SK-N-SH (cell line): ENCODE data around the gene PILRB. TPM values are rescaled to one million over a fixed set of nuclear protein-coding genes. Genes with fewer than 3 reads are reported as not detected.
"Not testable (repeated sequence)": the region's sequence is repeated elsewhere in the genome, so short reads cannot be mapped to it uniquely, and the experiment has no call there.

Source experiments
- CTCF ChIA-PET: fragments of 300-600, 350-600 bp; formaldehyde crosslinking; extraction: SDS; loops from one replicate; lab custom pipeline; 2021; lab: Yijun Ruan, JAX
- POLR2A ChIA-PET: fragments of 350-600 bp; sonication (Branson Sonifier 250); formaldehyde crosslinking; extraction: SDS; loops from one replicate; lab custom pipeline; 2020; ENCODE audit warnings: antibody characterized with exemption, inconsistent platforms; lab: Yijun Ruan, JAX
- DNase-seq: peaks from one replicate; pipeline ENCODE4 v3.0.0; 2012
- H2AFZ ChIP-seq: fragments of 200-600 bp; sonication (generic); 2 replicates; pipeline ENCODE4 v1.8.1; 2016; ENCODE audit warnings: antibody characterized with exemption, mild to moderate bottlenecking, low read depth
- H3F3A ChIP-seq: fragments of 200-600 bp; sonication (generic); replicated peaks from 2 replicates; pipeline ENCODE3; 2016; ENCODE audit warnings: antibody characterized with exemption, mild to moderate bottlenecking; ENCODE audit not compliant: insufficient read depth
- H3K27ac ChIP-seq, 2 experiments: fragments of 200-500 bp in 1 of 2; fragments of 200-600 bp in 1 of 2; sonication (Bioruptor generic) in 1 of 2; sonication (generic), shearing (Covaris generic) in 1 of 2; 2 replicates each; pipeline versions ENCODE4 v1.5.1 to v1.6.1; 2014 to 2016; ENCODE audit warnings: low read depth in 2 of 2, inconsistent platforms in 1 of 2, low read length in 1 of 2, mild to moderate bottlenecking in 1 of 2, mixed read lengths in 1 of 2
- H3K27me3 ChIP-seq: fragments of 200-600 bp; sonication (generic), shearing (Covaris generic); 2 replicates; pipeline ENCODE4 v1.6.1; 2016; ENCODE audit warnings: mixed run types; ENCODE audit not compliant: insufficient read depth
- H3K36me3 ChIP-seq, 2 experiments: fragments of 200-500 bp in 1 of 2; fragments of 200-600 bp in 1 of 2; sonication (Bioruptor generic) in 1 of 2; sonication (generic) in 1 of 2; replicated peaks in 1 of 2; 2 replicates each; pipeline versions ENCODE3 to v1.5.1; 2014 to 2016; ENCODE audit warnings: low read length in 1 of 2, mild to moderate bottlenecking in 1 of 2; ENCODE audit not compliant: insufficient read depth in 2 of 2, control insufficient read depth in 1 of 2
- H3K4me1 ChIP-seq, 2 experiments: fragments of 200-500 bp in 1 of 2; fragments of 200-600 bp in 1 of 2; sonication (Bioruptor generic) in 1 of 2; sonication (generic), shearing (Covaris generic) in 1 of 2; 2 replicates each; pipeline versions ENCODE4 v1.5.1 to v1.6.1; 2014 to 2016; ENCODE audit warnings: low read depth in 1 of 2, low read length in 1 of 2, mixed run types in 1 of 2; ENCODE audit not compliant: insufficient read depth in 2 of 2, control insufficient read depth in 1 of 2
- H3K4me2 ChIP-seq: fragments of 200-600 bp; sonication (generic), shearing (Covaris generic); 2 replicates; pipeline ENCODE4 v1.6.1; 2017; ENCODE audit warnings: mixed run types
- H3K4me3 ChIP-seq, 2 experiments: fragments of 200-500 bp in 1 of 2; fragments of 200-600 bp in 1 of 2; sonication (Bioruptor generic) in 1 of 2; sonication (generic), shearing (Covaris generic) in 1 of 2; 2 replicates each; pipeline versions ENCODE4 v1.5.1 to v1.8.1; 2014 to 2016; ENCODE audit warnings: low read depth in 2 of 2, inconsistent platforms in 1 of 2, low read length in 1 of 2, mild to moderate bottlenecking in 1 of 2, mixed read lengths in 1 of 2, moderate library complexity in 1 of 2
- H3K79me2 ChIP-seq: fragments of 200-600 bp; sonication (generic); 2 replicates; pipeline ENCODE4 v1.8.1; 2017; ENCODE audit warnings: mild to moderate bottlenecking; ENCODE audit not compliant: insufficient read depth
- H3K9ac ChIP-seq: fragments of 200-600 bp; sonication (generic); 2 replicates; pipeline ENCODE4 v1.6.1; 2017; ENCODE audit warnings: mixed run types
- H3K9me2 ChIP-seq: fragments of 200-600 bp; sonication (generic); 2 replicates; pipeline ENCODE4 v1.6.1; 2017; ENCODE audit warnings: mixed run types
- H3K9me3 ChIP-seq: fragments of 200-600 bp; sonication (generic); 2 replicates; pipeline ENCODE4 v1.6.1; 2017; ENCODE audit warnings: mixed run types, mild to moderate bottlenecking, moderate library complexity
- H4K20me1 ChIP-seq: fragments of 200-600 bp; sonication (generic); 2 replicates; pipeline ENCODE4 v1.6.1; 2017; ENCODE audit warnings: mild to moderate bottlenecking, mixed run types; ENCODE audit not compliant: insufficient read depth
- GABPA ChIP-seq: IDR thresholded peaks from 2 replicates; pipeline ENCODE4 v1.4.0; 2012; ENCODE audit warnings: low read depth, mild to moderate bottlenecking
- GATA2 ChIP-seq: sonication (generic); formaldehyde crosslinking; IDR thresholded peaks from 2 replicates; pipeline ENCODE4 v1.5.0; 2020; ENCODE audit warnings: mild to moderate bottlenecking, missing genetic modification reagents
- PBX3 ChIP-seq: IDR thresholded peaks from 2 replicates; pipeline ENCODE4; 2012
- POLR2AphosphoS5 ChIP-seq: IDR thresholded peaks from 2 replicates; pipeline ENCODE4 v1.6.1; 2012; ENCODE audit warnings: low read depth, low read length
- RCOR1 ChIP-seq: fragments of 150-350 bp; IDR thresholded peaks from 2 replicates; pipeline ENCODE4 v1.6.1; 2017; ENCODE audit warnings: antibody characterized with exemption, low read length
- ZBTB33 ChIP-seq: IDR thresholded peaks from 2 replicates; pipeline ENCODE4 v1.4.0; 2012; ENCODE audit warnings: low read depth, borderline replicate concordance
- WGBS: methylation state at CpG from one replicate; pipeline ENCODE4 v1.1.6; 2017; ENCODE audit warnings: low lambda C conversion rate; 5-methylcytosine and 5-hydroxymethylcytosine counted together
- polyA plus RNA-seq, 3 experiments: library from polyadenylated mRNA; depleted of rRNA; stranded (reverse); fragments of >200 nt; gene quantifications; 2 replicates each; pipeline ENCODE4 v1.2.3, GENCODE V29; 2012

The PILRB gene
- polyA plus RNA-seq, 1 of the 3 experiments (the other 2 are of a cell fraction) = 55.4 TPM

GRCh38 chr7:100364480-100364879, 6.6 kb downstream of the PILRB start:
- TF ChIP-seq GATA2 (CRISPR knock-in tag) = no peak
- TF ChIP-seq POLR2AphosphoS5 = peak; percentile 45; the same call in 1 of the 2 replicates
- TF ChIP-seq RCOR1 = no peak
- Histone ChIP-seq H3K9me3 (no peaks in the 10 kb centered on the region), H3K9me2 (no peaks in the 10 kb centered on the region), H4K20me1 (no peaks in the 10 kb centered on the region), H3K4me2 (no peak overlapping the region), H3K4me1 (no peaks in the 10 kb centered on the region), H3K36me3 (peaks cover 26 to 53% of the 10 kb centered on the region in 2 experiments), H3K4me3 (no peak overlapping the region), H3K79me2 (no peaks in the 10 kb centered on the region), H3K27ac (no peak overlapping the region), H3F3A (peaks cover 26% of the 10 kb centered on the region), H3K27me3 (no peaks in the 10 kb centered on the region), H3K9ac (no peak overlapping the region), H2AFZ (no peak overlapping the region)
- POLR2A ChIA-PET = interaction anchor here (1.1 kb wide), 1 partner anchor 17 kb away, joined by 3 read pairs; no protein-coding TSS in a partner anchor
- CTCF ChIA-PET = interaction anchor here (0.9 to 2.1 kb wide), 4 partner anchors 10 to 104 kb away, joined by 3 to 7 read pairs (median 4); no protein-coding TSS in a partner anchor
- 97% methylated on average over 6 of the region's 6 CpGs for WGBS
- DNase-seq = no peak

- H3K9me2 ChIP-seq, H2AFZ ChIP-seq, H3K79me2 ChIP-seq, H3K4me2 ChIP-seq, POLR2A ChIA-PET, H3K9me3 ChIP-seq, H3K27ac ChIP-seq, H3K4me1 ChIP-seq, H3K4me3 ChIP-seq, H3K9ac ChIP-seq, H3K27me3 ChIP-seq, H4K20me1 ChIP-seq, DNase-seq: not testable (repeated sequence)
- peaks cover 16 to 38% of the 10 kb centered on the region in 2 experiments for H3K36me3 ChIP-seq
- CTCF ChIA-PET = interaction anchor here (2.0 to 2.1 kb wide), 2 partner anchors 9 to 21 kb away, joined by 4 to 7 read pairs; no protein-coding TSS in a partner anchor
- H3F3A ChIP-seq = peaks cover 26% of the 10 kb centered on the region
- WGBS = 98% methylated on average over 7 of the region's 7 CpGs
Observed at GRCh38 chr7:100365998-100366367, 8.1 kb downstream of the PILRB start.

- Histone ChIP-seq H2AFZ (no peak overlapping the region), H3K9me2 (no peaks in the 10 kb centered on the region), H3K36me3 (peaks cover 12 to 31% of the 10 kb centered on the region in 2 experiments), H3K79me2 (no peaks in the 10 kb centered on the region), H3K4me3 (no peak overlapping the region), H4K20me1 (no peaks in the 10 kb centered on the region), H3K4me1 (peaks cover 0 to 4% of the 10 kb centered on the region in 2 experiments; a peak in 1 of 4 replicates), H3K9me3 (no peaks in the 10 kb centered on the region), H3K9ac (no peak overlapping the region), H3F3A (peaks cover 24% of the 10 kb centered on the region), H3K27ac (no peak overlapping the region), H3K4me2 (no peak overlapping the region), H3K27me3 (no peaks in the 10 kb centered on the region)
- ChIA-PET CTCF (no interaction called here), POLR2A (interaction anchor here (0.5 kb wide), 1 partner anchor 13 kb away, joined by 3 read pairs; no protein-coding TSS in a partner anchor)
- 96% methylated on average over 16 of the region's 16 CpGs for WGBS
- DNase-seq = no peak
- TF ChIP-seq RCOR1 (no peak), POLR2AphosphoS5 (peak; percentile 10), GABPA (no peak), PBX3 (0 out of 2 replicates have a peak, but pooled peaks have one; percentile 12), ZBTB33 (no peak)
Observed at GRCh38 chr7:100366411-100367250, 8.7 kb downstream of the PILRB start.
